ENCODE measurements around the gene SVIL.
A peak's percentile ranks its signal among the peaks of the same experiment; 100 is the strongest.
"Not testable (repeated sequence)": the region's sequence is repeated elsewhere in the genome, so short reads cannot be mapped to it uniquely, and the experiment has no call there.

The SVIL gene

GRCh38 chr10:29508554-29509244, 126.1 kb downstream of the SVIL start:
- no peak for DNase-seq

- DNase-seq, result not testable (repeated sequence)
Observed at GRCh38 chr10:29507750-29508149, 127.0 kb downstream of the SVIL start.

GRCh38 chr10:29506324-29506921, 128.3 kb downstream of the SVIL start:
- not testable (repeated sequence) for DNase-seq

GRCh38 chr10:29502351-29502750, 132.4 kb downstream of the SVIL start:
- no peak for DNase-seq

- DNase-seq, result no peak
Observed at GRCh38 chr10:29501692-29502091, 133.1 kb downstream of the SVIL start.

GRCh38 chr10:29499993-29500537, 134.7 kb downstream of the SVIL start:
- DNase-seq, result no peak

- peak; percentile 88 for DNase-seq
Observed at GRCh38 chr10:29496341-29497162, 138.2 kb downstream of the SVIL start.

- no peak for DNase-seq
Observed at GRCh38 chr10:29495366-29495765, 139.4 kb downstream of the SVIL start.

- no peak for DNase-seq
Observed at GRCh38 chr10:29493697-29494096, 141.1 kb downstream of the SVIL start.

GRCh38 chr10:29492774-29493173, 142.0 kb downstream of the SVIL start:
- no peak for DNase-seq

GRCh38 chr10:29491918-29492317, 142.9 kb downstream of the SVIL start:
- no peak for DNase-seq

GRCh38 chr10:29490781-29491280, 143.9 kb downstream of the SVIL start:
- DNase-seq, result not testable (repeated sequence)

- not testable (repeated sequence) for DNase-seq
Observed at GRCh38 chr10:29488471-29488870, 146.3 kb downstream of the SVIL start.

- DNase-seq, result not testable (repeated sequence)
Observed at GRCh38 chr10:29487884-29488266, 146.9 kb downstream of the SVIL start.

- DNase-seq, result not testable (repeated sequence)
Observed at GRCh38 chr10:29487032-29487883, 147.5 kb downstream of the SVIL start.

- no peak for DNase-seq
Observed at GRCh38 chr10:29486433-29486832, 148.3 kb downstream of the SVIL start.

- not testable (repeated sequence) for DNase-seq
Observed at GRCh38 chr10:29484677-29485076, 150.1 kb downstream of the SVIL start.

- DNase-seq, result peak; percentile 68
Observed at GRCh38 chr10:29482591-29483431, 152.0 kb downstream of the SVIL start.

GRCh38 chr10:29481906-29482440, 152.8 kb downstream of the SVIL start:
- no peak for DNase-seq

GRCh38 chr10:29479981-29480954, 154.5 kb downstream of the SVIL start:
- DNase-seq, result no peak
